Stimulated activated CD8-positive, alpha-beta memory T cell treated with anti-CD3 and anti-CD28 coated beads, Interleukin-15, amount 100 ng/mL, for 4 hours (primary cell): ENCODE measurements around the gene RHOF.
"Not testable (repeated sequence)": the region's sequence is repeated elsewhere in the genome, so short reads cannot be mapped to it uniquely, and the experiment has no call there.

Experiments used
- DNase-seq, 2 donors: peaks; one replicate each; pipeline ENCODE4 v3.0.0-alpha.2; 2020; ENCODE audit warnings: low read depth in 2 of 2

The RHOF gene

GRCh38 chr12:121748218-121748570 lies 45.3 kb downstream of the RHOF start:
- DNase-seq, result no peak

- not testable (repeated sequence) for DNase-seq
These were observed 47.9 kb downstream of the RHOF start for GRCh38 chr12:121745545-121745944.

GRCh38 chr12:121741743-121742142 lies 51.7 kb downstream of the RHOF start:
- DNase-seq, result no peak

GRCh38 chr12:121740847-121741246 lies 52.6 kb downstream of the RHOF start:
- no peak for DNase-seq

GRCh38 chr12:121738340-121738858 lies 55.1 kb downstream of the RHOF start:
- no peak for DNase-seq

- DNase-seq, result no peak
These were observed 59.6 kb downstream of the RHOF start for GRCh38 chr12:121733849-121734248.

GRCh38 chr12:121731473-121731872 lies 62.0 kb downstream of the RHOF start:
- DNase-seq, result no peak

- DNase-seq, result no peak
These were observed 64.5 kb downstream of the RHOF start for GRCh38 chr12:121729021-121729420.
